SK-N-SH (cell line): Measurements from ENCODE around the gene GLI2.

Experiments used
- CTCF ChIP-seq: fragments of 200-600 bp; sonication (generic); IDR thresholded peaks from 2 replicates; pipeline ENCODE4 v1.6.1; 2017; ENCODE audit warnings: antibody characterized with exemption, mild to moderate bottlenecking, moderate library complexity
- EZH2phosphoT487 ChIP-seq: fragments of 200-600 bp; sonication (generic); IDR thresholded peaks from 2 replicates; pipeline ENCODE4 v1.6.1; 2017; ENCODE audit warnings: low read depth, mixed run types, mild to moderate bottlenecking, antibody characterized with exemption, moderate library complexity, borderline replicate concordance
- FOXJ3 ChIP-seq: sonication (generic); formaldehyde crosslinking; IDR thresholded peaks from 2 replicates; pipeline ENCODE4 v1.5.1; 2020; ENCODE audit warnings: mild to moderate bottlenecking, missing genetic modification reagents
- GABPA ChIP-seq: IDR thresholded peaks from 2 replicates; pipeline ENCODE4 v1.4.0; 2012; ENCODE audit warnings: low read depth, mild to moderate bottlenecking
- PBX3 ChIP-seq: IDR thresholded peaks from 2 replicates; pipeline ENCODE4; 2012
- POLR2AphosphoS5 ChIP-seq: IDR thresholded peaks from 2 replicates; pipeline ENCODE4 v1.6.1; 2012; ENCODE audit warnings: low read depth, low read length
- RFX5 ChIP-seq: IDR thresholded peaks from 2 replicates; pipeline ENCODE4 v1.6.1; 2012; ENCODE audit warnings: mild to moderate bottlenecking, improper control_type of control experiment, low read length
- TAF1 ChIP-seq: IDR thresholded peaks from 2 replicates; pipeline ENCODE4 v1.6.1; 2012; ENCODE audit warnings: low read depth, mild to moderate bottlenecking, low read length, moderate library complexity, borderline replicate concordance
- ZBTB33 ChIP-seq: IDR thresholded peaks from 2 replicates; pipeline ENCODE4 v1.4.0; 2012; ENCODE audit warnings: low read depth, borderline replicate concordance

- no peak for TF ChIP-seq CTCF
- TF ChIP-seq FOXJ3: no peak
- no peak for TF ChIP-seq GABPA
- TF ChIP-seq PBX3: no peak
- TF ChIP-seq RFX5: no peak
- no peak for TF ChIP-seq ZBTB33
- TF ChIP-seq POLR2AphosphoS5: no peak
- no peak for TF ChIP-seq EZH2phosphoT487
- no peak for TF ChIP-seq TAF1
Observed at GRCh38 chr2:120738117-120738516, 2.4 kb downstream of the GLI2 start.
